ENCODE measurements around the gene PCDHGA3.

GRCh38 chr5:141326088-141326854 is 17.4 kb upstream of the PCDHGA3 start:
- TF ChIP-seq CTCF (IDR thresholded peaks at IDR 0.05), result peak in 3 of 4 experiments; percentile 20 to 49 (median 35)
- no peak for TF ChIP-seq POLR2A (IDR thresholded peaks at IDR 0.05)
- TF ChIP-seq POLR2AphosphoS5 (IDR thresholded peaks at IDR 0.05), result peak in 3 of 4 donors; percentile 15 to 37 (median 35)

All from sigmoid colon (tissue), 4 donors.